SK-N-SH (cell line): ENCODE data around the gene KCNG3. TPM values are rescaled to one million over a fixed set of nuclear protein-coding genes. Genes with fewer than 3 reads are reported as not detected.

Experiments used
- CTCF ChIA-PET: fragments of 300-600, 350-600 bp; formaldehyde crosslinking; extraction: SDS; loops from one replicate; lab custom pipeline; 2021; lab: Yijun Ruan, JAX
- POLR2A ChIA-PET: fragments of 350-600 bp; sonication (Branson Sonifier 250); formaldehyde crosslinking; extraction: SDS; loops from one replicate; lab custom pipeline; 2020; ENCODE audit warnings: antibody characterized with exemption, inconsistent platforms; lab: Yijun Ruan, JAX
- DNase-seq: peaks from one replicate; pipeline ENCODE4 v3.0.0; 2012
- H2AFZ ChIP-seq: fragments of 200-600 bp; sonication (generic); 2 replicates; pipeline ENCODE4 v1.8.1; 2016; ENCODE audit warnings: antibody characterized with exemption, mild to moderate bottlenecking, low read depth
- H3F3A ChIP-seq: fragments of 200-600 bp; sonication (generic); replicated peaks from 2 replicates; pipeline ENCODE3; 2016; ENCODE audit warnings: antibody characterized with exemption, mild to moderate bottlenecking; ENCODE audit not compliant: insufficient read depth
- H3K27ac ChIP-seq, 2 experiments: fragments of 200-500 bp in 1 of 2; fragments of 200-600 bp in 1 of 2; sonication (Bioruptor generic) in 1 of 2; sonication (generic), shearing (Covaris generic) in 1 of 2; 2 replicates each; pipeline versions ENCODE4 v1.5.1 to v1.6.1; 2014 to 2016; ENCODE audit warnings: low read depth in 2 of 2, inconsistent platforms in 1 of 2, low read length in 1 of 2, mild to moderate bottlenecking in 1 of 2, mixed read lengths in 1 of 2
- H3K27me3 ChIP-seq: fragments of 200-600 bp; sonication (generic), shearing (Covaris generic); 2 replicates; pipeline ENCODE4 v1.6.1; 2016; ENCODE audit warnings: mixed run types; ENCODE audit not compliant: insufficient read depth
- H3K36me3 ChIP-seq, 2 experiments: fragments of 200-500 bp in 1 of 2; fragments of 200-600 bp in 1 of 2; sonication (Bioruptor generic) in 1 of 2; sonication (generic) in 1 of 2; replicated peaks in 1 of 2; 2 replicates each; pipeline versions ENCODE3 to v1.5.1; 2014 to 2016; ENCODE audit warnings: low read length in 1 of 2, mild to moderate bottlenecking in 1 of 2; ENCODE audit not compliant: insufficient read depth in 2 of 2, control insufficient read depth in 1 of 2
- H3K4me1 ChIP-seq, 2 experiments: fragments of 200-500 bp in 1 of 2; fragments of 200-600 bp in 1 of 2; sonication (Bioruptor generic) in 1 of 2; sonication (generic), shearing (Covaris generic) in 1 of 2; 2 replicates each; pipeline versions ENCODE4 v1.5.1 to v1.6.1; 2014 to 2016; ENCODE audit warnings: low read depth in 1 of 2, low read length in 1 of 2, mixed run types in 1 of 2; ENCODE audit not compliant: insufficient read depth in 2 of 2, control insufficient read depth in 1 of 2
- H3K4me2 ChIP-seq: fragments of 200-600 bp; sonication (generic), shearing (Covaris generic); 2 replicates; pipeline ENCODE4 v1.6.1; 2017; ENCODE audit warnings: mixed run types
- H3K4me3 ChIP-seq, 2 experiments: fragments of 200-500 bp in 1 of 2; fragments of 200-600 bp in 1 of 2; sonication (Bioruptor generic) in 1 of 2; sonication (generic), shearing (Covaris generic) in 1 of 2; 2 replicates each; pipeline versions ENCODE4 v1.5.1 to v1.8.1; 2014 to 2016; ENCODE audit warnings: low read depth in 2 of 2, inconsistent platforms in 1 of 2, low read length in 1 of 2, mild to moderate bottlenecking in 1 of 2, mixed read lengths in 1 of 2, moderate library complexity in 1 of 2
- H3K79me2 ChIP-seq: fragments of 200-600 bp; sonication (generic); 2 replicates; pipeline ENCODE4 v1.8.1; 2017; ENCODE audit warnings: mild to moderate bottlenecking; ENCODE audit not compliant: insufficient read depth
- H3K9ac ChIP-seq: fragments of 200-600 bp; sonication (generic); 2 replicates; pipeline ENCODE4 v1.6.1; 2017; ENCODE audit warnings: mixed run types
- H3K9me2 ChIP-seq: fragments of 200-600 bp; sonication (generic); 2 replicates; pipeline ENCODE4 v1.6.1; 2017; ENCODE audit warnings: mixed run types
- H3K9me3 ChIP-seq: fragments of 200-600 bp; sonication (generic); 2 replicates; pipeline ENCODE4 v1.6.1; 2017; ENCODE audit warnings: mixed run types, mild to moderate bottlenecking, moderate library complexity
- H4K20me1 ChIP-seq: fragments of 200-600 bp; sonication (generic); 2 replicates; pipeline ENCODE4 v1.6.1; 2017; ENCODE audit warnings: mild to moderate bottlenecking, mixed run types; ENCODE audit not compliant: insufficient read depth
- CHD2 ChIP-seq: fragments of 150-350 bp; IDR thresholded peaks from 2 replicates; pipeline ENCODE4 v1.6.1; 2018; ENCODE audit warnings: low read length; ENCODE audit not compliant: partially characterized antibody
- CTCF ChIP-seq: fragments of 200-600 bp; sonication (generic); IDR thresholded peaks from 2 replicates; pipeline ENCODE4 v1.6.1; 2017; ENCODE audit warnings: antibody characterized with exemption, mild to moderate bottlenecking, moderate library complexity
- EP300 ChIP-seq, 2 experiments: IDR thresholded peaks; 2 replicates each; pipeline versions ENCODE4 v1.4.0 to v1.6.1; 2012; ENCODE audit warnings: borderline replicate concordance in 1 of 2, low read depth in 1 of 2, low read length in 1 of 2
- FOSL2 ChIP-seq: IDR thresholded peaks from 2 replicates; pipeline ENCODE4 v1.4.0; 2012; ENCODE audit warnings: low read depth, mild to moderate bottlenecking, moderate library complexity, borderline replicate concordance
- FOXJ3 ChIP-seq: sonication (generic); formaldehyde crosslinking; IDR thresholded peaks from 2 replicates; pipeline ENCODE4 v1.5.1; 2020; ENCODE audit warnings: mild to moderate bottlenecking, missing genetic modification reagents
- JUND ChIP-seq: IDR thresholded peaks from 2 replicates; pipeline ENCODE4 v1.4.0; 2012
- RAD21 ChIP-seq: IDR thresholded peaks from 2 replicates; pipeline ENCODE4 v1.6.1; 2012; ENCODE audit warnings: mild to moderate bottlenecking, low read length
- RFX5 ChIP-seq: IDR thresholded peaks from 2 replicates; pipeline ENCODE4 v1.6.1; 2012; ENCODE audit warnings: mild to moderate bottlenecking, improper control_type of control experiment, low read length
- RXRA ChIP-seq: IDR thresholded peaks from 2 replicates; pipeline ENCODE4 v1.4.0; 2012; ENCODE audit warnings: low read depth, mild to moderate bottlenecking, borderline replicate concordance
- SIN3A ChIP-seq: IDR thresholded peaks from 2 replicates; pipeline ENCODE4 v1.6.1; 2012; ENCODE audit warnings: low read depth, mild to moderate bottlenecking, low read length, moderate library complexity, borderline replicate concordance
- SMC3 ChIP-seq: IDR thresholded peaks from 2 replicates; pipeline ENCODE4 v1.6.1; 2012; ENCODE audit warnings: low read depth, low read length, improper control_type of control experiment
- TAF1 ChIP-seq: IDR thresholded peaks from 2 replicates; pipeline ENCODE4 v1.6.1; 2012; ENCODE audit warnings: low read depth, mild to moderate bottlenecking, low read length, moderate library complexity, borderline replicate concordance
- TCF12 ChIP-seq: IDR thresholded peaks from 2 replicates; pipeline ENCODE4 v1.4.0; 2012
- TEAD4 ChIP-seq: IDR thresholded peaks from 2 replicates; pipeline ENCODE4 v1.4.0; 2012; ENCODE audit warnings: mild to moderate bottlenecking, borderline replicate concordance; ENCODE audit not compliant: insufficient read depth
- USF1 ChIP-seq: IDR thresholded peaks from 2 replicates; pipeline ENCODE4 v1.4.0; 2012; ENCODE audit warnings: low read depth, borderline replicate concordance
- YY1 ChIP-seq: IDR thresholded peaks from 2 replicates; pipeline ENCODE4 v1.4.0; 2012; ENCODE audit warnings: low read depth, mild to moderate bottlenecking
- WGBS: methylation state at CpG from one replicate; pipeline ENCODE4 v1.1.6; 2017; ENCODE audit warnings: low lambda C conversion rate; 5-methylcytosine and 5-hydroxymethylcytosine counted together
- polyA plus RNA-seq, 3 experiments: library from polyadenylated mRNA; depleted of rRNA; stranded (reverse); fragments of >200 nt; gene quantifications; 2 replicates each; pipeline ENCODE4 v1.2.3, GENCODE V29; 2012
- TF ChIP-seq, protein P1 (sequence below): fragments of 150-350 bp; IDR thresholded peaks from 2 replicates; pipeline ENCODE4 v1.6.1; 2017; ENCODE audit warnings: antibody characterized with exemption, low read length, low read depth, borderline replicate concordance
- TF ChIP-seq, protein P2 (sequence below): IDR thresholded peaks from 2 replicates; pipeline ENCODE4; 2012

KCNG3 gene
- polyA plus RNA-seq, 1 of the 3 experiments (the other 2 are of a cell fraction), result 0.03 TPM

DNA sequence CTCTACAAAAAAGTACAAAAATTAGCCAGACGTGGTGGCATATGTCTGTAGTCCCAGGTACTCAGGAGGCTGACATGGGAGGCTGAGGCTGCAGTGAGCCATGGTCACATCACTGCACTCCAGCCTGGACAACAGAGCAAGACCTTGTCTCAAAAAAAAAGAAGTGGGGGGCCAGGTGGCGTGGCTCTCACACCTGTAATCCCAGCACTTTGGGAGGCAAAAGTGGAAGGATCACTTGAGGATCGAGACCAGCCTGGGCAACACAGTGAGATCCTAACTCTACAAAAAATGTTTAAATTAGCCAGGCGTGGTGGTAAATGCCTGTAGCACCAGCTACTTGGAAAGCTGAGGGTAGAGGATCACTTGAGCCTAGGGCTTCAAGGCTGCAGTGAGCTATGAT, 23.1 kb downstream of the KCNG3 start:
- POLR2A ChIA-PET, result no interaction called here
- no peak overlapping the region for H3K9ac ChIP-seq
- no peaks in the 10 kb centered on the region for H3K9me2 ChIP-seq

GRCh38 chr2:42464631-42465030, 29.2 kb downstream of the KCNG3 start:
- no peak for DNase-seq
- Histone ChIP-seq H4K20me1 (no peaks in the 10 kb centered on the region), H2AFZ (no peak overlapping the region), H3F3A (no peaks in the 10 kb centered on the region), H3K9ac (no peak overlapping the region), H3K36me3 (no peaks in the 10 kb centered on the region), H3K9me2 (no peaks in the 10 kb centered on the region), H3K4me3 (no peak overlapping the region), H3K27me3 (no peaks in the 10 kb centered on the region), H3K4me2 (no peak overlapping the region), H3K9me3 (no peaks in the 10 kb centered on the region), H3K4me1 (no peaks in the 10 kb centered on the region; a peak in 1 of 4 replicates), H3K79me2 (no peaks in the 10 kb centered on the region), H3K27ac (no peak overlapping the region)
- ChIA-PET CTCF (interaction anchor here (0.9 to 1.1 kb wide), 2 partner anchors 15 to 19 kb away, joined by 3 read pairs; no protein-coding TSS in a partner anchor), POLR2A (no interaction called here)
- TF ChIP-seq EP300 (IDR thresholded peaks at IDR 0.05; ENCODE audit: borderline replicate concordance in 1 of 2, low read depth in 1 of 2, low read length in 1 of 2), result no peak
- TF ChIP-seq, protein P1, sequence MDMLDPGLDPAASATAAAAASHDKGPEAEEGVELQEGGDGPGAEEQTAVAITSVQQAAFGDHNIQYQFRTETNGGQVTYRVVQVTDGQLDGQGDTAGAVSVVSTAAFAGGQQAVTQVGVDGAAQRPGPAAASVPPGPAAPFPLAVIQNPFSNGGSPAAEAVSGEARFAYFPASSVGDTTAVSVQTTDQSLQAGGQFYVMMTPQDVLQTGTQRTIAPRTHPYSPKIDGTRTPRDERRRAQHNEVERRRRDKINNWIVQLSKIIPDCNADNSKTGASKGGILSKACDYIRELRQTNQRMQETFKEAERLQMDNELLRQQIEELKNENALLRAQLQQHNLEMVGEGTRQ, result no peak
- no peak for TF ChIP-seq CHD2
- no peak for TF ChIP-seq TAF1
- no peak for TF ChIP-seq RFX5
- TF ChIP-seq TCF12, result no peak
- TF ChIP-seq, protein P2, sequence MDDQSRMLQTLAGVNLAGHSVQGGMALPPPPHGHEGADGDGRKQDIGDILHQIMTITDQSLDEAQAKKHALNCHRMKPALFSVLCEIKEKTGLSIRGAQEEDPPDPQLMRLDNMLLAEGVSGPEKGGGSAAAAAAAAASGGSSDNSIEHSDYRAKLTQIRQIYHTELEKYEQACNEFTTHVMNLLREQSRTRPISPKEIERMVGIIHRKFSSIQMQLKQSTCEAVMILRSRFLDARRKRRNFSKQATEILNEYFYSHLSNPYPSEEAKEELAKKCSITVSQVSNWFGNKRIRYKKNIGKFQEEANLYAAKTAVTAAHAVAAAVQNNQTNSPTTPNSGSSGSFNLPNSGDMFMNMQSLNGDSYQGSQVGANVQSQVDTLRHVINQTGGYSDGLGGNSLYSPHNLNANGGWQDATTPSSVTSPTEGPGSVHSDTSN, result no peak
- no peak for TF ChIP-seq SIN3A
- no peak for TF ChIP-seq FOXJ3 (CRISPR knock-in tag)
- TF ChIP-seq CTCF, result no peak
- TF ChIP-seq YY1, result no peak
- TF ChIP-seq JUND, result no peak
- TF ChIP-seq FOSL2, result no peak
- TF ChIP-seq USF1, result no peak
- 75% methylated on average over 4 of the region's 4 CpGs for WGBS

More for the DNA sequence above, 23.1 kb downstream of the KCNG3 start:
- no peaks in the 10 kb centered on the region for H3K36me3 ChIP-seq
- H3F3A ChIP-seq, result no peaks in the 10 kb centered on the region
- H3K79me2 ChIP-seq, result no peaks in the 10 kb centered on the region
- CTCF ChIA-PET, result no interaction called here
- 52% methylated on average over 4 of the region's 4 CpGs for WGBS
- no peak overlapping the region for H3K4me3 ChIP-seq
- no peaks in the 10 kb centered on the region for H3K9me3 ChIP-seq
- H2AFZ ChIP-seq, result no peak overlapping the region
- no peak for DNase-seq
- no peaks in the 10 kb centered on the region for H3K27me3 ChIP-seq
- H4K20me1 ChIP-seq, result no peaks in the 10 kb centered on the region
- H3K27ac ChIP-seq, result no peak overlapping the region
- H3K4me1 ChIP-seq, result no peaks in the 10 kb centered on the region
- TF ChIP-seq TEAD4 (no peak), YY1 (no peak), RXRA (no peak), SMC3 (no peak), SIN3A (no peak), RAD21 (no peak)
- no peak overlapping the region for H3K4me2 ChIP-seq
